HG03469 (cell line): ENCODE results near the gene ITGA4.
A peak's percentile ranks its signal among the peaks of the same experiment; 100 is the strongest.

Experiments used
- ATAC-seq: cut with Tn5 transposase; IDR thresholded peaks from one replicate; pipeline ENCODE4 v1.9.1; 2021; ENCODE audit warnings: mild to moderate bottlenecking, moderate library complexity, moderate number of reproducible peaks; ENCODE audit not compliant: unreplicated experiment

ITGA4 gene

DNA sequence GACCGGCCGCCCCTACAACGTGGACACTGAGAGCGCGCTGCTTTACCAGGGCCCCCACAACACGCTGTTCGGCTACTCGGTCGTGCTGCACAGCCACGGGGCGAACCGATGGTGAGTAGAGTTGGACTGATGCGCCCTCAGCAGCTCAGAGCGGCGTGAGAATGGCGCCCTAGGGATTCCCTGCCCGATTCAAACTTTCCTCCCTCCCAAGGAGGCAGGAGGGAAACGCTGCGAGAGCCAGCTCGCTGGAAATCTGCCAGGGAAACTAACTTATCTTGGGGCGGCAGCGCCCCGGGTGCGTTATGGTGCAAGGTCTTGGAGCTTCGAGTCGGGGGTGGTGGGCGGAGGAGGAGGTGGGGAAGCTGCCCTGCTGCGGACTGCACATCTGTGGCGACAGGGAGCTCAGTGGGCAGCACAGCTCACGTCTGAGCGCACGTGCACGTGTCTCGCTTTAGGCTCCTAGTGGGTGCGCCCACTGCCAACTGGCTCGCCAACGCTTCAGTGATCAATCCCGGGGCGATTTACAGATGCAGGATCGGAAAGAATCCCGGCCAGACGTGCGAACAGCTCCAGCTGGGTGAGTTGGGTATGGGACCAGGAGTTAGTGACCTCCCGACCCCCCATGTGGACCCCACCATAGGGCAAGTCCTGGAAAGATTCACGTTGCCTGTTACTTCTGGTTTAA is 697 bp downstream of the ITGA4 start:
- no peak for ATAC-seq

DNA sequence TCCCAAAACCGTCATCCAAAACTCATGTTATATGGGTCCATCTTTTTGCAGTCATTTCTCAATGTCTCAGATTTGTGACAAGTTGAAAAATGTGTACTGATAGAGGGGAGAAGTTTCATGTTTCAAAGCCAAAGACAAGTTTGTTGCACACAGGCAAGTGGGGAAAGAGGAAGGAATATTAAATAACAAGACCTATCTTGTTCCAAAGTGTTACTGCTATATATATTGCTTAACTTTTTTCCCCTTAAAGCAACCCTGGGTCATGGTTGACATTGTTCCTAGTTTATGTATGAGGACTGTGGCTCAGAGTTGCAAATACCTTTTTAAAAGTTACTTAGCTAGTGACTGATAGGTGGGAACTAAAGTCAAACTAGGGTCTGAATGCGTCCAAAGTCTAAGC is 1.7 kb downstream of the ITGA4 start:
- ATAC-seq = no peak

DNA sequence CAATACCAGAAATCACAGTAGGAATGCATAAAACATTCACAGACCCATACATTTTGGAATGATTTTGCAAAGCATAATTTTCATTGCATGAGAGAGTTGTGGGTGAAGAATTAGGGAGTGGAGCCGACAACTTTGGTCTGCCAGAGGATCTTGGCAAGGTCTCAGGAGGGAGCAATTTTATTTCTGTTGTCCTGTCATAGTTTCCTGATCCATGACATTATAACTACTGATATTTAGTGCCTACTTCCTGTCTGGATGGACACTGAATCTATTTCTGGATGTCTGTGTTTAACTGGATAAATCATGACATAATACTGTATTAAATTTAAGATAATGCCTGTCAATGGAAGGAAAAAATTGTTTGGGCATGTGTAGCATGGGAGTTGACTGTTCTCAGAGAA is 2.4 kb downstream of the ITGA4 start:
- no peak for ATAC-seq

DNA sequence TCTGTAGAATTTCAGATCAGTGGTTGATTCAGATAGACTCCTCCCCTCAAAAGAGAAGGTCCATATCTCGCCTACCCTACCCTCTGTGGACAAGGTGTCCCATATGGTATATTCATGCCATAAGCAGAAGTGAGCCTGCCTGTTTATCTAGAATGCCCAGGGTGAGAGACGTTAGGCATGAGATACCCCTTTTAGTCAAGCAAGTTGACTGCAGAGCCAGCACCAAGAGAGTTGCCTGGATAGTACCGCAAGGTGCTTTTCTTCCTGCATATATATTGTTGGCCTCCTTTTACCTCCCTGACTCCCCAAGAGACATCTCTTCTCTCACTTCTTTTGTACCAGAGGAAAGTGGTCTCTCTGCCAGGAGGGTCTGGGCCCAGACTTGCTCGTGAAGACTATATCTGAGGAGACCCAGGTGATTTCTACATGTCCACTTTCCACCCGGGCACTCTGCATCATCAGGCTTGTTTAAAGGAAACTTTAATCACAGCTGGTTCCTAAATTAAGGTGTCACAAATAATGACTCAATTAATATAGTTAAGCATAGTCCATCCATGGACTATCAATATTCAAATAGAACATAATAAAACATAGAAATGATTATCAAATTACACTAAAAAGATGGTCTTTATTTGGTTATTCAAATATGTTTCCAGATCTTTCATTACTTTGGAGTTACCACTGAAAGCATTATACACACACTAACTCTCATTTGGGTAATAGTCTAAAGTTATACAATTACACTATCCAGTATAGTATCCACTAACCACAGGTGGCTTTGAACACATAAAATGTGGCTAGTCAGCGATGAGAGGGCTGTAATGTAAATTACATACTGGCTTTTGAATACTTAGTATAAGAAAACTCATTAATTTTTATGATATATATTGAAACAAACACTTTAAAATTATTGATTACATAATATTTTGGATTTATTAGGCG is 4.1 kb downstream of the ITGA4 start:
- ATAC-seq = no peak

DNA sequence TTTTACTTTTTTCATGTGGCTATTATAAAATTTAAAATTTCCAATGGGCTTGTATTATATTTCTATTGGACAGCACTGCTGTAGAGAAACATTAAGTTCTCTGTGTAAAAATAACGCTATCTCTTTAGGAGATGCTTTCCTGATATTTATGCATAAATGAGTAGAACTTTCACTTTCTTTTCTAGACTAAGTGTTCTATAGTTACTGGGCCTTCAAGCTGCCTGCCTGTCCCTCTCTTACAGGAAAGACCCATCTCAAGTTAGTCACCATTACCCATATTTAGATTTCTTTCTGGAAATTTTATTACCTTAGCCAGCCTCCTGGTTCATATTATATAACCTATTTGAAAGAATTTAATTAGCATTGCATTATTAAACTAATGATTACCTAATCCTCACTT is 4.8 kb downstream of the ITGA4 start:
- peak; percentile 25 for ATAC-seq

DNA sequence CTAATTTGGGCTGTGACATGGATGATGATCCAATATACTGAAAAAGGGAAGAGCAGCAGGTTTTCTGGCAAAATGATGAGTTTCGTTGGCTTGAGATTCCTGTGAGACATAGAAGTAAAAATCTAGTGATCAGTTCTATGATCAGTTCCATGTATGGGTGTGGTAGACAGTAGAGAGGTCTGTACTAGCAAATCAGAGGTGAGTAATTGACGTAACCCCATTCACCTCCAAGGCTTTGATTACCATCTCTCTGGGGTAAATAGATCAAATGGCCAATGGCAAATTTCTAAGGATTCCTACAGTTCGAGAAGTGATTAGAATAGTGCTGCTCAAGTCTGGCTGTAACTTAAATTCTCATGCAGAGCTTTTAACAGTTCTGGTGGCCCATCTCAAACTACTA is 6.4 kb downstream of the ITGA4 start:
- no peak for ATAC-seq

DNA sequence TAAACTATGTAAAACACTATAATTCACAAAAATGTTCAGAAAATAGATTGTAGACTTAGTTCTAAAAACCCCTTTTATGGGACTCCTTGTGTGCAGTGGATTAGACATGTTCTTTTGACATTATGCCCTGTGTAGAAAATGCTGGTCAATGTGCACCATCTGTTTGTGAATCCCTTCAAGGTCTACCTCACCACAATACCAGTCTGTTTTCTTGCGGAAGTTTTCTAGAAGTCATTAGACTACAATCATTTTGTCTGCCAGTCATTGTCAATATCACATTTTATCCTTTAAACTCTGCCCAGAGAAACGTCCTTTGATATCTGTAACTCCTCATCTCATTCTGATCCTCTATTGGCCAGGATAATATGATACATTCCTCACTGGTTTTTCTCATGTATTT is 7.8 kb downstream of the ITGA4 start:
- no peak for ATAC-seq

DNA sequence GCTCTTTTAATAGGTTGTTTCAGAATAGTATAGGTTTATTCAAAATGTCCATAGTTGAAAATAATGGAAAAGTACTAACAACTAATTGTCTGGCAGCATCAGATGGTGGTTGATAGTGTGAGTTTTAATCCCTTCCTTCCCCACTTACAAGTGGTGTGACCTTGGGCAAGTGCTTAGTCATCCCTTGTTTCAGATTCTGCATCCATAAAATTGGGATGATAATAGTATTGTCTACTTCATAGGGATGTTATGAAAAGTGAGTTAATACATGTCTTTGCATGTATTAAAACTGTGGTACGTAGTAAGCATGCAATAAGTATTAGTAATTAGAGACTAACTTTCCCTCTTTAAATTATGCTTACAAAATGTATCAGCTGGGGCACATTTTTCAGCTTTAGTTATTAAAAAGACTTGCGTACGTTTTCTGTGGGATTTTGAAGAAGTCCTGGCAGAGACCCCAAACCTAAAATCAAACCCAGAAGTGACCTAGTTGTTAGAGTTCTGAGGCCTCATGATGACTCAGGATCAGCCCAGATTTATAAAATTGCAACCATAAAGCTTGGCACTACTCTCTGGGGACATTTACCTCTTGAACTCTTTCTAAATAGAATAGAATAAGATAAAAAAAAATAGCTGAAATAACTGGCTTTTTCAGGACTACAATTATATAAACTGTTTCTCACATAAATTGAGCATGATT is 8.6 kb downstream of the ITGA4 start:
- no peak for ATAC-seq

DNA sequence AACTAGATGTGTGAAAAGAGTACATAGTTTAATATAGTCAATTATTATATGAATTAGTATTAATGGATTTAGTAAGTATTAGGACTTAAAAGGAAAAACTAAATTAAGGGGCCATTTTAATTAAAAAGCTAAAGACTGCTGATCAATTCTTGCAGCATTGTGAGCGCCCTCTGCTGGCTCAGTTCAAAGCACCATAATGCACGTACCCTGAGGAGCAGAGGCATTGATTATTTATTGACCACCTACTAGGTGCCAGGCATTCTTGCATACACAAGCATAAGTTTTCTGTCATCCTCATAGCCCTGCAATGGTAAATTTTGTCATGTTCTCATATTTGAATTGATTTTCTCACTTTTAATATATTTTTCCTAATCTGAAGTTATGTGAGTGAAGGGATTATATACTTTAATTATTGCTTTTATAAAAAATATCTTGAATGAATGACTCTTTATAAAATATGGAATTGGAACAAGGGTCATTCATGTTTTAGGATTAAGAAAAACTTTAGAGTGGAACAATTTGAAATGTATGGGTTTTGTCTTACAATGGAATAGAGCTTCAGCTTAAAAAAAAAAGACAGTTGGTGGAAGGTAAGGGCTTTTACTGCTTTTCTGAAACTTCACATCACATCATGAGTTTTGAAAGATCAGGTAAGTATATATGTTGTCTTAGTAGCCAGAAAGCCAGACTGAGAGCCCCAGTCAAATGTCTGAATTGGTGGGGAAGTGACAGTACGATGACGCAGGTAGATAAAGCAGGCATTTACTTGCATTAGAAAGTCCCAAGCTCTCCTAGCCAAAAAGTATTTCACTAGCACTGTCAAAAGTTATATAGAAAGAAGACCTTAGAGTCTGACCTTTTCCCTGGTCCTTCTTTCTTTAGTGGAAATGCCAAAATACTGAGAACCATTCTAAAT is 9.7 kb downstream of the ITGA4 start:
- no peak for ATAC-seq

DNA sequence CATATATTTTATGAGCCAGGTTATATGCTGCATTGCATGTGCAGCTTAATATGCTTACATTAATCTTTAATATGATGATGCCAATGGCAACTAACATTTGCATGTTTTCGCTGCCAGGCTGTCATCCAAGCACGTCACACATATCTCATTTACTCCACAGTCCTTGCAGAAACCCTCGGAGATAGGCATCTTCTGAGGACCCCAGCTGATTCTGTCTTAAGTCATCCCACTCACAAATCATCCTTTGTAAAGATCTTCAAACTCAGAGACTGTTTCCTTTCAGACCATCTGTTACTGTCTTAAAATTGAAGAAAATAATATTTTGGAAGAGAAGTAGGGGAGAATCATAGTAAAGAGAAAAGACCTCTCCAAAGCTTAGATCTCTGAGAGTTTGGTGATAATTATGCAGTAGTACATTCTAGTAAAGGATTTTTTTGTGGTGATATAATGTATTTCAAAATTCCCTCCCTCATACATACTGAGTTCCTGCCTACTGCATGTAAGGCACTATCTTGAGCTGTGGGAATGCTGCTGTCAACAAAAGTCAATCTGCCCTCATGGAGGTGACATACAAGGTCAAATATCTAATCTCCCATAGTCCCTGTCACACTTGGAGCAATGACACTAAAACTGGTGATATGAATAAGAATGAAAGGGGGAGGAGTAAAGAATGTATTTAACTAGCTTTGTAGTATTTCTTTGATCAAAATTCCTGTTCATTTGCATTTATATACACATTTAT is 11.0 kb downstream of the ITGA4 start:
- no peak for ATAC-seq

DNA sequence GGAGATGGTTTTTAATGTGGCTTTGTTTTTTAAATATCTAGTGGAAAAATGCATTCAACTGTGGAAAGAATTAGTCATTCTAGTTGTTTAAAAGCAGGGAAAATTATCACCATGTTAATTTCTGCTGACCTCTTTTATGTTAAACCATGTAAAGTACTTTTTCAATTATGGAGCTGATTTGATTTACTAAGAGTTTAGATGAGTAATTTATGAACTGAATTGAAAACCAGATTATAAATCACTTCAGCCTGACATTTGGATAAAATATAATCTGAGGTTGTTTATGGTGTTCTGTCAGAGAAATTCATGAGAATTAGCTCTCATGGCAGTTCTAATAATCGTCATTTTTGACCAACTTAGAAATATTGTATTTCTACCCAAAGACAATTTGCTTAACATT is 11.6 kb downstream of the ITGA4 start:
- ATAC-seq = no peak

DNA sequence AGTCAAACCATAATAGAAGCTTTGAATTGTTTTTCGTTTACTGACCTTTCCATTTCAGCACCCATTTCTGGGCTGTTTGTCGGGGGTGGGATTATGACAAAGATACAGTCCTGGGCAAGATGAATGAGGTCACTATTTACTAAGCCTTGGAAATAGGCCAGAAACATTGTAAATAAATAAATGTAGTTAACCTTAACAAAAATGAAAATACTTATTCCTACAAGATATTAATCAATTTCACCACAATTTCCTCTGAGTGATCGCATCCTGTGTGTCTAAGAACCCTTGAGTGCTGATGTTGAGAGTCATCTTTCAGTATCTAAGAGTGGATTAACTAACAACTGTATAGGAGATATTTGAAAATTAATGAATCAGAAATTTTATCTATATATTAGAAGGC is 14.0 kb downstream of the ITGA4 start:
- no peak for ATAC-seq

DNA sequence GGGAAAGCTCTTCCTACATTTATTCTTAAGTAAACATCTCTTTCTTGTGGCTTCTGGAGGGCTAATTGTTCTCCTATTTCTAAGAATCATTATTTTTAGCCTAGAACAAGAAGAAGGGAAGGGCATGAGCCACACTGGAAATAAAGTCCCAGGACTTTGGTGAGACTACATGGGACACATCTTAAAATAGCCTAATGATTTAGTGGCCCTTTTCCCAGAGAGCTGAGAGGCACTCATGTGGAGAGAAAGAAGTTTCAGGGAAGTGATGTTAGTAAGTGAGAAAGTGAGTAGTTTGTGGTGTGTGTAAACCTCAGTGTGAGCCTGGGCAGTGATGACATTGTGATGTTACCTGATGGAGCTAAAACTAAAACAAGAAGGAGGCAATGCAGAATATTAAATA is 14.6 kb downstream of the ITGA4 start:
- peak; percentile 39 for ATAC-seq

DNA sequence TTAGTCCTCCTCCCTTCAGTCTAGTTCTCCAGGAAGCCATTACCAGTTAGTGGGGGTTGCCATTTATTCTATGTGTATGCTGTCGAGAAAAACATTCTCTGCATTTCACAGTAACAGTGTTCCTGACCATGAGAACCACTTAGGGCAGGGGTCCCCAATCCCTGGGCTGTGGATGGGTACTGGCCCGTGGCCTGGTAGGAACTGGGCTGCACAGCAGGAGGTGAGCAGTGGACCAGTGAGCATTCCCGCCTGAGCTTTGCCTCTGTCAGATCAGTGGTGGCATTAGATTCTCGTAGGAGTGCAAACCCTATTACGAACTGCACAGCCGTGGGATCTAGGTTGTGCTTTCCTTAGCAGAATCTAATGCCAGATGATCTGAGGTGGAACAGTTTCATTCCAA is 15.8 kb downstream of the ITGA4 start:
- no peak for ATAC-seq

DNA sequence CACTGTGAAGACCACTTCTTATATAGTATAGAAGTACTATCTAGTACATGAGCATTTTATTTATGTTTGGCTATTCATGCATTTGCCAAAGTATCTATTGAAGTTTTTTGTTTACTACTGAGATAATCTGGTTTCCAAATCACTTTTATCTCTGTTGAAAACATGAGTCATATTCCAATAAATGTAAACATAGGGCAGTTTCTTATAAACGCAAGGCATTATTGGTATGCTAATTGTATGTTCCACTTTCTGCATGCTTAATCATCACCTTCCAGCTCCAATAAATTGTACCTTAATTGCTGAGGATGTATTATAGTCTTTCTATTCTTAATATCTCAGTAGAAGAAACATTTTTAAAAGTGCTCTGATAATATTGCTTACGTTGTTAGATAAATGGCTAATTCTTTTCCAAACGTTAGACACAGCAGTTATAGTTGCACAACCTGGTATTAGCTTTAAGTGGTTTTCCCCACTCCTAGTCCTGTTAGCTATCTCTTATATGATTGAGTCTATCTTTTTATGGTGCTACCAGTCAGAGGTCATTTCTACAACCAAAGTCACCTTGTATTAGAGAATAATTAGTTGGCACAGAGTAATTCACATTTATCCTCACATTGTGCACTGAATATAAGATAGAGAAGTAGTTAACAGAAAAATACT is 17.2 kb downstream of the ITGA4 start:
- no peak for ATAC-seq

DNA sequence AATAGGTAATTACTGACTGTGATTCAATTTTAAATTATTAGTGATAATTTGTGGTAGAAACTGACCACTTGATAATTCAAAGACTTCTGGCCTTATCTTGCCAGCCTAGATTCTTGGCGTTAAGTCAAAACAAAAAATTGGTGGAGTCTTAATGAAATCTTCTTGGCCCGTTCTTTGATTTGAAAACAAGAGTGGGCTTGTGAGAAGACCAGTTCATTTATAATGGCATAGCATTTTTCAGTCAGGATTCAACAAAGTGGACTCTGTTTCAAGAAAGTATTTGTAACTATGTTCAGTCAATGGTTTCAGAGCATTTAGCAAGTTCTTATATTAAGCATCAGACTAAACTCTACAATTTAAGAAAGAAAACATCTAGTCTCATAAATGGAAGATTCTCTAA is 26.0 kb downstream of the ITGA4 start:
- ATAC-seq = no peak

DNA sequence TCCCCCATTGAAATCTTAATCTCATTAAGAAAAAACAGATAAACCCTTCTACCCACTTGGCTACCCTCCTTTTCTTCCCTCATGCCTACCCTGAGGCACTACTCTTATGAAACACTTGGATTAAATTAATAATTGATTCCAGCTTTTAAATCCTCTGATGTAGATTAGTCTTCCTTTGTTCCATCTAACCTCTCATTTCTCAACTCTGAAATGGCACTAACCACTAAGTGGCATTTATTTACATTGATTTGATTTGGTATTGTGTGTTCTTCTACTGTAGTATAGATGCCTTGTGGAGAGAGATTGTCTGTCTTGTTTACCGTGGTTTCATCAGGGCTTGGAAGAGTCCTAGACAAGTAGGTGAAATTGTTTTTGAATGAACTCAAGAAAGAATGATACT is 26.7 kb downstream of the ITGA4 start:
- no peak for ATAC-seq

DNA sequence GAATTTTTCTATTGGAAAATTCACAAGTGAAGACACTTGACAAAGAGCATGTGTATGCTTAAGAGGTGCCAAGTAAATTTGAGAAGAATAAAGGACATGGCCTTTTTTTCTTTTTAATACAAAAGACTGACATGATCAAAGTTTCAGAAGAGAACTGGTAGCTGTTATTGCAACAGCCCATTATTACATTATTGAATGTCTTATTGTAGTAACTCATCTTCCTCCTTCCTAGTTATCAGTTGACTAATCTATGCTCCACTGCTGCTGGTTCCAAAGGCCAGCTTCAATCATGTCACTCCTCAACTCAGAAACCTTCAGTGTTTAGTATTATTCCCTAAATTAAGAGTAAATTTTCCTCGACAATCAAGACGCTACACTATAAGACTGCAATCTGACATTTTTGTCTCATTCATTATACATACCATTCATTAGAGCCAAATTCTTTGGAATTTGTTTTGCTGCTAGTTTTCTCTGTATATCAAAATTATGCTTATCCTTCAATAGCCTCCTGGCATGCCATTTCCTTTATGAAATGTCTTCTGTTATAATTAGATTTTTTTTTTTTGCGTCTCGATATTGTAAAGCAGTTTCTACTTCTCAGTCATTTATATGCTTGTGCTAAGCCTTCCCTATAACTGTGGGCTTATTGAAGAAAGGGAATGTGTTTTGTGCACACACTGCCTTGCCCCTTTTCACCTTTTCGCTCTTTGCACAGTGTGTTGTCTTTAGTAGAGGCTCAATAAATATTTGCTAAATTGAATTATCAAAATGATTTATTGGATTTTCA is 27.9 kb downstream of the ITGA4 start:
- ATAC-seq = no peak

DNA sequence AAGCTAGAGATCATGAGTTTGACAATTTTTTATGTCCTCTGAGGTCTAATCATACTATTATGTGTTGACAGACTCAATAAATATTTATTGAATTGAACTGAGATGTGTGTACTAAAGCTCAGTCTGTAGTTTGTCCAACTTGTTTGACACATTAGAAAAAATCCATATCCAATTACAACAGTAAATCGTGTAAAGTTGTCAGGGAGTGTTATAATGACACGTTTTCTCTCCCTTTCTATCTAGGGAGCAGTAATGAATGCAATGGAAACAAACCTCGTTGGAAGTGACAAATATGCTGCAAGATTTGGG is 28.4 kb downstream of the ITGA4 start:
- no peak for ATAC-seq
